HK-2 (cell line): ENCODE data around the gene UFL1.

Experiments used
- DNase-seq: peaks from one replicate; pipeline ENCODE4 v3.0.0-alpha.2; 2018; ENCODE audit not compliant: unreplicated experiment

Gene UFL1

GRCh38 chr6:96571551-96571950 is 49.9 kb downstream of the UFL1 start:
- no peak for DNase-seq

DNA sequence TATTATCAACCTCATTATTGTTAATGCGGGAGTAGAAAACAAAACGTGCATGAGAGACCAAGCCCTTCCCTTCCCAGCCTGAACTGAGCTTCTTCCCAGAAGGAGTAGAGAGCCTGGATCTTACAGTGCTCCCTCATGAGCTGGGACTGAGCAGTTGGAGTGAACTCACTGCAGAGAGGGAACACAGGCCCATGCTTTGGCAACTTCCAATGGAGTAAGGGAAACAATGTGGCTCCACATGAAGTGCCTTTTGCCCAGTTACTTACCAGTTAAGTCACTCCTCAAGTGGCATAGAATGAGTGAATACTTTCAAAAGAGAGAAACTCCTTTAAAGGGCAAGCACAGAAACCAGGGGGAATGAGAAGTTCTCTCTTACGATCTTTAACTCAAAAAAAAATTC is 53.8 kb downstream of the UFL1 start:
- DNase-seq: no peak

DNA sequence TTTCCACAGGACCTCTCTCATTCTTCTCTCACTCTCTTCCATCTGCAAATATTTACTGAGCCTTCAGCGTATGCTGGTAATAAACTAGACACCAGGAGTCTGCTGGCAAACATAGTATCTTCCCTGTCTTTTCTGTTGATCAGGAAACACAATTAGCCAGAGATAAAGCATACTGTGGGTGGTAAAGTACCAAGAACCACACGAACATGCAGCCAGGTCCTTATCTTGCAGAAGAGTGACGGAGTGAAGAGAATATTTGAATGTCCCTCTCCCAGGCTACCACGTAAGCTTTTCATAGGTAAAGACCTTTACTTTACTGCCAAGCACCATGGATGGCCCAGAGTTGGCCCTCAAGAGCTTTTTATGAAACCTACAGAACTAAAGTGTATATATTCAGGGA is 54.6 kb downstream of the UFL1 start:
- DNase-seq: no peak

DNA sequence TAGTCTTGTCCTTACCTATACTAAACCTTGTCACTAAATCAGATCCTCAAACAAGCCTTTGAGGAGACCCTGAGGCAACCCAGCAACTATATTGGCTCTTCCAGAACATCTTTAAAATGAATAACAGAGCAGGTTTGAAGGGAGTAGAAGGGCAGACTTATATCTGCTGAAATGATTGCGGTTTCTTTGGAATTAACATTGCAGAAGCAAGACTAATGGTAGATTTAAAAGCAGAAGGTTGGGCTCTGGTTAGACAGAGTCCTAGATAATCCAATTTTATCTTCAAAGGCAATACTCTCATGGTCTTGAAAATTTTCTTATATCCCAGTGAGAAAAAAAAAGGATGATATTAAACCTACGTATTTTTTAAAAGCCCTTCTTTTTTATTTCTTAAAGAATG is 60.4 kb downstream of the UFL1 start:
- DNase-seq: no peak

DNA sequence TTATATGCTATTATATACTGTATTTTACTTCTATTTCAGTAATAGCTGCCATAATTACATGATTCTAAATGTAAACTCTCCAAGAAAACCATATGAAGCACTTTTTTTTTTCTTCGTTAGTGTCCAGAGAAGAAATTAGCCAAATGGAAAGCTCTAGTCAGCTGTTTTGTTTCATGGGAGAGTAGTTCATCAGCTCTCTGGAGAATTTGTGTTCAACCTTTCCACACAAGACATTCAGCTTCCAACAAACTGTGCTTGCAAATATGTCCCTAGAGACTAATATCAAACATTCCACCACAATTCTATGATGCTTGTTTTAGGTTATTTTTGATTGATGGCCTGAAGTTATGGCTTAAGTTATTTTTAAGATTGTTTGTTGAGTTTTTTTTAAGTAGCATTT is 60.8 kb downstream of the UFL1 start:
- no peak for DNase-seq

DNA sequence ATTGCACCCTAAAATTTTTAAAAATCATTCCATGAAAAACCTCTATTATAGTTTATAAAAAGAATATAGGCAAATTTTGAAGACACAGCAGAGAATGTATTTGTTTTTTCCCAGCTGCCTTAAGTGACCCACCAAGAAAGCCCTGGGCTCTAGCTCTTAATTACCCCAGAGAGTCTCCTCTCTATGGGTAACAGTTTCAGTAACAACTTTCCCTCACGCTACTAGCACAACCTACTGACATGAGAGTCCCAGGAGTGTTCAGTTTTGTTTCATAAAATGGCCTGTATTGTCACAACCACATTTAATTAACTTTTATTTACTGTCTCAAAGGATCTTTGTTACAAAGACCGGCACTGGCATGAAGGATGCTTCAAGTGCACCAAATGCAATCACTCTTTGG is 82.8 kb downstream of the UFL1 start:
- no peak for DNase-seq
